WTC11 (cell line): ENCODE measurements around the gene SLC27A4.

ENCODE experiments used
- AFF4 ChIP-seq: sonication (generic); formaldehyde crosslinking; IDR thresholded peaks from 2 replicates; pipeline ENCODE4 v1.8.1; 2023; ENCODE audit warnings: mild to moderate bottlenecking, missing genetic modification reagents, borderline replicate concordance
- ARID4B ChIP-seq: sonication (generic); formaldehyde crosslinking; IDR thresholded peaks from 2 replicates; pipeline ENCODE4 v1.8.0; 2023; ENCODE audit warnings: missing genetic modification reagents, mild to moderate bottlenecking, borderline replicate concordance
- CREB1 ChIP-seq: sonication (generic); formaldehyde crosslinking; IDR thresholded peaks from 2 replicates; pipeline ENCODE4 v1.8.0; 2023; ENCODE audit warnings: mild to moderate bottlenecking, missing genetic modification reagents
- FOXK1 ChIP-seq: sonication (generic); formaldehyde crosslinking; IDR thresholded peaks from 2 replicates; pipeline ENCODE4 v1.8.0; 2022; ENCODE audit warnings: mild to moderate bottlenecking, moderate library complexity, missing genetic modification reagents
- KAT7 ChIP-seq: sonication (generic); formaldehyde crosslinking; IDR thresholded peaks from 2 replicates; pipeline ENCODE4 v1.8.1; 2023; ENCODE audit warnings: missing genetic modification reagents, mild to moderate bottlenecking, borderline replicate concordance
- NR3C1 ChIP-seq: sonication (generic); formaldehyde crosslinking; conservative IDR thresholded peaks from 2 replicates; pipeline ENCODE4 v1.8.1; 2023; ENCODE audit warnings: low read depth, mild to moderate bottlenecking, missing genetic modification reagents
- RORB ChIP-seq: fragments of 250-450 bp; sonication (Bioruptor Pico); IDR thresholded peaks from 2 replicates; pipeline ENCODE4 v1.9.0; 2021; ENCODE audit warnings: mild to moderate bottlenecking
- TCF7 ChIP-seq: sonication (generic); formaldehyde crosslinking; IDR thresholded peaks from 2 replicates; pipeline ENCODE4 v1.8.0; 2022; ENCODE audit warnings: mild to moderate bottlenecking, low read depth, missing genetic modification reagents, moderate library complexity
- ZNF121 ChIP-seq: sonication (generic); formaldehyde crosslinking; IDR thresholded peaks from 2 replicates; pipeline ENCODE4 v1.8.0; 2023; ENCODE audit warnings: missing genetic modification reagents
- TF ChIP-seq, protein P1 (sequence below): fragments of 200-600 bp; IDR thresholded peaks from 2 replicates; pipeline ENCODE4 v1.8.0; 2022; ENCODE audit warnings: antibody characterized with exemption
- TF ChIP-seq, protein P2 (sequence below): sonication (generic); formaldehyde crosslinking; IDR thresholded peaks from 2 replicates; pipeline ENCODE4 v1.8.0; 2022; ENCODE audit warnings: mild to moderate bottlenecking, missing genetic modification reagents
- TF ChIP-seq, protein P3 (sequence below): sonication (generic); formaldehyde crosslinking; IDR thresholded peaks from 2 replicates; pipeline ENCODE4 v1.8.1; 2023; ENCODE audit warnings: mild to moderate bottlenecking, missing genetic modification reagents
- TF ChIP-seq, protein P4 (sequence below): sonication (generic); formaldehyde crosslinking; IDR thresholded peaks from 2 replicates; pipeline ENCODE4 v1.8.1; 2023; ENCODE audit warnings: mild to moderate bottlenecking, missing genetic modification reagents

DNA sequence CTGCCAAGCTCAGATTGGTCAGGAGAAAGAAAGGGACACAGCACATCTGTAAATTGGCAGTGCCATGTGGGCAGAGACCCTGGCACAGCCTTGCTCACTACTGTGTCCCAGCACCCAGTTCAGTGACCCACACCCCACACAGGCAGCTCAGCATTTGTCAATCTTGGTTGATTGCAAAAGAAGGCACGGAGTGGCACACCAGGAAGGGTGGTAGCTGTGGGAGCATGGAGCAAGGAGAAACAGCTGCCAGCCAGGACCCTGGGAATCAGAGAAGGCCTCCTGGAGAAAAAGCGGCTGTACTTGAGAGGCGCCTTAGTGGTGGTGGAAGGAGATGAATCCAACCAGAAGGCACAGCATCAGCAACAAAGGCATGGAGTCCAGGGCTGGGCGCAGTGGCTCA is 3.5 kb downstream of the SLC27A4 start:
- no peak for TF ChIP-seq NR3C1 (CRISPR knock-in tag)
- TF ChIP-seq, protein P1, sequence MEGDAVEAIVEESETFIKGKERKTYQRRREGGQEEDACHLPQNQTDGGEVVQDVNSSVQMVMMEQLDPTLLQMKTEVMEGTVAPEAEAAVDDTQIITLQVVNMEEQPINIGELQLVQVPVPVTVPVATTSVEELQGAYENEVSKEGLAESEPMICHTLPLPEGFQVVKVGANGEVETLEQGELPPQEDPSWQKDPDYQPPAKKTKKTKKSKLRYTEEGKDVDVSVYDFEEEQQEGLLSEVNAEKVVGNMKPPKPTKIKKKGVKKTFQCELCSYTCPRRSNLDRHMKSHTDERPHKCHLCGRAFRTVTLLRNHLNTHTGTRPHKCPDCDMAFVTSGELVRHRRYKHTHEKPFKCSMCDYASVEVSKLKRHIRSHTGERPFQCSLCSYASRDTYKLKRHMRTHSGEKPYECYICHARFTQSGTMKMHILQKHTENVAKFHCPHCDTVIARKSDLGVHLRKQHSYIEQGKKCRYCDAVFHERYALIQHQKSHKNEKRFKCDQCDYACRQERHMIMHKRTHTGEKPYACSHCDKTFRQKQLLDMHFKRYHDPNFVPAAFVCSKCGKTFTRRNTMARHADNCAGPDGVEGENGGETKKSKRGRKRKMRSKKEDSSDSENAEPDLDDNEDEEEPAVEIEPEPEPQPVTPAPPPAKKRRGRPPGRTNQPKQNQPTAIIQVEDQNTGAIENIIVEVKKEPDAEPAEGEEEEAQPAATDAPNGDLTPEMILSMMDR = no peak
- TF ChIP-seq ZNF121 (CRISPR knock-in tag) = no peak
- TF ChIP-seq, protein P2, sequence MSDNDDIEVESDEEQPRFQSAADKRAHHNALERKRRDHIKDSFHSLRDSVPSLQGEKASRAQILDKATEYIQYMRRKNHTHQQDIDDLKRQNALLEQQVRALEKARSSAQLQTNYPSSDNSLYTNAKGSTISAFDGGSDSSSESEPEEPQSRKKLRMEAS = no peak
- TF ChIP-seq, protein P3, sequence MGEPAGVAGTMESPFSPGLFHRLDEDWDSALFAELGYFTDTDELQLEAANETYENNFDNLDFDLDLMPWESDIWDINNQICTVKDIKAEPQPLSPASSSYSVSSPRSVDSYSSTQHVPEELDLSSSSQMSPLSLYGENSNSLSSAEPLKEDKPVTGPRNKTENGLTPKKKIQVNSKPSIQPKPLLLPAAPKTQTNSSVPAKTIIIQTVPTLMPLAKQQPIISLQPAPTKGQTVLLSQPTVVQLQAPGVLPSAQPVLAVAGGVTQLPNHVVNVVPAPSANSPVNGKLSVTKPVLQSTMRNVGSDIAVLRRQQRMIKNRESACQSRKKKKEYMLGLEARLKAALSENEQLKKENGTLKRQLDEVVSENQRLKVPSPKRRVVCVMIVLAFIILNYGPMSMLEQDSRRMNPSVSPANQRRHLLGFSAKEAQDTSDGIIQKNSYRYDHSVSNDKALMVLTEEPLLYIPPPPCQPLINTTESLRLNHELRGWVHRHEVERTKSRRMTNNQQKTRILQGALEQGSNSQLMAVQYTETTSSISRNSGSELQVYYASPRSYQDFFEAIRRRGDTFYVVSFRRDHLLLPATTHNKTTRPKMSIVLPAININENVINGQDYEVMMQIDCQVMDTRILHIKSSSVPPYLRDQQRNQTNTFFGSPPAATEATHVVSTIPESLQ = no peak
- TF ChIP-seq CREB1 (CRISPR knock-in tag) = no peak
- TF ChIP-seq, protein P4, sequence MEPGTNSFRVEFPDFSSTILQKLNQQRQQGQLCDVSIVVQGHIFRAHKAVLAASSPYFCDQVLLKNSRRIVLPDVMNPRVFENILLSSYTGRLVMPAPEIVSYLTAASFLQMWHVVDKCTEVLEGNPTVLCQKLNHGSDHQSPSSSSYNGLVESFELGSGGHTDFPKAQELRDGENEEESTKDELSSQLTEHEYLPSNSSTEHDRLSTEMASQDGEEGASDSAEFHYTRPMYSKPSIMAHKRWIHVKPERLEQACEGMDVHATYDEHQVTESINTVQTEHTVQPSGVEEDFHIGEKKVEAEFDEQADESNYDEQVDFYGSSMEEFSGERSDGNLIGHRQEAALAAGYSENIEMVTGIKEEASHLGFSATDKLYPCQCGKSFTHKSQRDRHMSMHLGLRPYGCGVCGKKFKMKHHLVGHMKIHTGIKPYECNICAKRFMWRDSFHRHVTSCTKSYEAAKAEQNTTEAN (CRISPR knock-in tag) = no peak
- no peak for TF ChIP-seq RORB (CRISPR knock-in tag)
- no peak for TF ChIP-seq KAT7 (CRISPR knock-in tag)
- TF ChIP-seq AFF4 (CRISPR knock-in tag) = no peak
- no peak for TF ChIP-seq FOXK1 (CRISPR knock-in tag)
- TF ChIP-seq ARID4B (CRISPR knock-in tag) = no peak
- no peak for TF ChIP-seq TCF7 (CRISPR knock-in tag)
